ENCODE measurements around the gene SLCO3A1. TPM values are rescaled to one million over a fixed set of nuclear protein-coding genes. Genes with fewer than 3 reads are reported as not detected.

Gene SLCO3A1
- total RNA-seq, 1 experiment from 2014 or later, result 37.8 TPM

- no TSS peak for BruUV-seq (replicated peaks)
- Histone ChIP-seq H2AFZ (no peak overlapping the region), H3K4me2 (no peak overlapping the region), H3K79me2 (ENCODE audit: low read depth) (no peaks in the 10 kb centered on the region), H3K4me1 (replicated peaks; ENCODE audit: insufficient read depth) (no peaks in the 10 kb centered on the region), H3K4me3 (no peak overlapping the region), H3K27ac (no peak overlapping the region), H3K36me3 (ENCODE audit: low read depth) (0 out of 2 replicates have a peak, but pooled peaks cover 5% of the 10 kb centered on the region), H3K27me3 (ENCODE audit: insufficient read depth, low read depth) (no peaks in the 10 kb centered on the region), H3F3A (ENCODE audit: insufficient read depth, low read depth) (no peaks in the 10 kb centered on the region), H4K20me1 (ENCODE audit: insufficient read depth) (no peaks in the 10 kb centered on the region), H3K9me2 (ENCODE audit: insufficient read depth) (no peaks in the 10 kb centered on the region), H3K9me3 (ENCODE audit: insufficient read depth, low read depth) (no peaks in the 10 kb centered on the region)
- no peak for TF ChIP-seq EZH2 (IDR thresholded peaks at IDR 0.05; ENCODE audit: low read depth)
- TF ChIP-seq, protein P1, sequence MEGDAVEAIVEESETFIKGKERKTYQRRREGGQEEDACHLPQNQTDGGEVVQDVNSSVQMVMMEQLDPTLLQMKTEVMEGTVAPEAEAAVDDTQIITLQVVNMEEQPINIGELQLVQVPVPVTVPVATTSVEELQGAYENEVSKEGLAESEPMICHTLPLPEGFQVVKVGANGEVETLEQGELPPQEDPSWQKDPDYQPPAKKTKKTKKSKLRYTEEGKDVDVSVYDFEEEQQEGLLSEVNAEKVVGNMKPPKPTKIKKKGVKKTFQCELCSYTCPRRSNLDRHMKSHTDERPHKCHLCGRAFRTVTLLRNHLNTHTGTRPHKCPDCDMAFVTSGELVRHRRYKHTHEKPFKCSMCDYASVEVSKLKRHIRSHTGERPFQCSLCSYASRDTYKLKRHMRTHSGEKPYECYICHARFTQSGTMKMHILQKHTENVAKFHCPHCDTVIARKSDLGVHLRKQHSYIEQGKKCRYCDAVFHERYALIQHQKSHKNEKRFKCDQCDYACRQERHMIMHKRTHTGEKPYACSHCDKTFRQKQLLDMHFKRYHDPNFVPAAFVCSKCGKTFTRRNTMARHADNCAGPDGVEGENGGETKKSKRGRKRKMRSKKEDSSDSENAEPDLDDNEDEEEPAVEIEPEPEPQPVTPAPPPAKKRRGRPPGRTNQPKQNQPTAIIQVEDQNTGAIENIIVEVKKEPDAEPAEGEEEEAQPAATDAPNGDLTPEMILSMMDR (conservative IDR thresholded peaks at IDR 0.05), result no peak
- CTCF ChIA-PET, result no interaction called here
- no peak for DNase-seq
- intact Hi-C loops (cut with micrococcal nuclease; ENCODE audit: unreplicated experiment), result no loop called here
- POLR2A ChIA-PET (ENCODE audit: unreplicated experiment), result no interaction called here
Observed at GRCh38 chr15:92165001-92165346, 311.5 kb downstream of the SLCO3A1 start.

GRCh38 chr15:92166029-92166428, 312.5 kb downstream of the SLCO3A1 start:
- 0 out of 2 replicates have a peak, but pooled peaks cover 5% of the 10 kb centered on the region for H3K36me3 ChIP-seq (ENCODE audit: low read depth)
- no peak overlapping the region for H2AFZ ChIP-seq
- H3K79me2 ChIP-seq (ENCODE audit: low read depth), result no peaks in the 10 kb centered on the region
- no peaks in the 10 kb centered on the region for H3K4me1 ChIP-seq (replicated peaks; ENCODE audit: insufficient read depth)
- H3K9me2 ChIP-seq (ENCODE audit: insufficient read depth), result no peaks in the 10 kb centered on the region
- intact Hi-C loops (cut with micrococcal nuclease; ENCODE audit: unreplicated experiment), result no loop called here
- no peak overlapping the region for H3K27ac ChIP-seq
- TF ChIP-seq EZH2 (IDR thresholded peaks at IDR 0.05; ENCODE audit: low read depth), result no peak
- TF ChIP-seq, protein P1 (conservative IDR thresholded peaks at IDR 0.05), result no peak
- H3K4me2 ChIP-seq, result no peak overlapping the region
- POLR2A ChIA-PET (ENCODE audit: unreplicated experiment), result no interaction called here
- no peak overlapping the region for H3K4me3 ChIP-seq
- H3K9me3 ChIP-seq (ENCODE audit: insufficient read depth, low read depth), result no peaks in the 10 kb centered on the region
- DNase-seq, result no peak
- no peaks in the 10 kb centered on the region for H3F3A ChIP-seq (ENCODE audit: insufficient read depth, low read depth)
- CTCF ChIA-PET, result no interaction called here
- H3K27me3 ChIP-seq (ENCODE audit: insufficient read depth, low read depth), result no peaks in the 10 kb centered on the region
- no TSS peak for BruUV-seq (replicated peaks)
- H4K20me1 ChIP-seq (ENCODE audit: insufficient read depth), result no peaks in the 10 kb centered on the region

GRCh38 chr15:92166751-92167405, 313.4 kb downstream of the SLCO3A1 start:
- H3K9me2 ChIP-seq (ENCODE audit: insufficient read depth), result no peaks in the 10 kb centered on the region
- ChIA-PET CTCF (no interaction called here), POLR2A (ENCODE audit: unreplicated experiment) (no interaction called here)

More at GRCh38 chr15:92166751-92167405, 313.4 kb downstream of the SLCO3A1 start:
- Histone ChIP-seq H3K4me3 (no peak overlapping the region), H2AFZ (no peak overlapping the region), H3K4me2 (no peak overlapping the region), H3K27me3 (ENCODE audit: insufficient read depth, low read depth) (no peaks in the 10 kb centered on the region), H4K20me1 (ENCODE audit: insufficient read depth) (no peaks in the 10 kb centered on the region), H3K4me1 (replicated peaks; ENCODE audit: insufficient read depth) (no peaks in the 10 kb centered on the region), H3K9me3 (ENCODE audit: insufficient read depth, low read depth) (no peaks in the 10 kb centered on the region), H3K27ac (no peak overlapping the region), H3K36me3 (ENCODE audit: low read depth) (0 out of 2 replicates have a peak, but pooled peaks cover 5% of the 10 kb centered on the region), H3K79me2 (ENCODE audit: low read depth) (no peaks in the 10 kb centered on the region), H3F3A (ENCODE audit: insufficient read depth, low read depth) (no peaks in the 10 kb centered on the region)
- intact Hi-C loops (cut with micrococcal nuclease; ENCODE audit: unreplicated experiment), result no loop called here
- BruUV-seq (replicated peaks), result no TSS peak
- DNase-seq, result no peak
- TF ChIP-seq, protein P1 (conservative IDR thresholded peaks at IDR 0.05), result no peak
- TF ChIP-seq EZH2 (IDR thresholded peaks at IDR 0.05; ENCODE audit: low read depth), result no peak

Data from PC-9 (cell line).